Measurements from ENCODE around the gene KDM6B. TPM values are rescaled to one million over a fixed set of nuclear protein-coding genes. Genes with fewer than 3 reads are reported as not detected.

KDM6B gene
- total RNA-seq: 52.9 and 53.7 TPM in 2 replicates
- long read RNA-seq, partial matches to known transcripts: 0 of 1 reads
- long read RNA-seq, other reads (novel, unspliced or antisense): 1 of 1 reads

GRCh38 chr17:7833795-7834541, at the start of gene KDM6B:
TSS of gene KDM6B (plus strand) at chr17:7834217. CDS start at chr17:7845555, 11,338 bp downstream.
- peak; percentile 94 for DNase-seq (ENCODE audit: extremely low spot score, unreplicated experiment)
- Mint-ChIP-seq H3K27me3 (ENCODE audit: unreplicated experiment) (peaks cover 19% of the 10 kb centered on the region), H3K36me3 (ENCODE audit: unreplicated experiment) (no peaks in the 10 kb centered on the region), H3K4me3 (ENCODE audit: unreplicated experiment) (peak within 1 kb of the TSS; percentile 81), H3K27ac (ENCODE audit: unreplicated experiment) (peak within 1 kb of the TSS; percentile 99), H3K4me1 (ENCODE audit: unreplicated experiment) (peaks cover 38% of the 10 kb centered on the region), H3K9me3 (ENCODE audit: unreplicated experiment) (no peaks in the 10 kb centered on the region)
- no peak for TF ChIP-seq CTCF (IDR thresholded peaks at IDR 0.05)

GRCh38 chr17:7786866-7787265, 47.2 kb upstream of the KDM6B start:
- peaks cover 21% of the 10 kb centered on the region for H3K27me3 Mint-ChIP-seq (ENCODE audit: unreplicated experiment)
- no peak overlapping the region for H3K27ac Mint-ChIP-seq (ENCODE audit: unreplicated experiment)
- H3K9me3 Mint-ChIP-seq (ENCODE audit: unreplicated experiment): no peaks in the 10 kb centered on the region

GRCh38 chr17:7789131-7789530, 44.9 kb upstream of the KDM6B start:
- H3K27ac Mint-ChIP-seq (ENCODE audit: unreplicated experiment): no peak overlapping the region
- H3K36me3 Mint-ChIP-seq (ENCODE audit: unreplicated experiment): no peaks in the 10 kb centered on the region
- no peak for TF ChIP-seq CTCF (IDR thresholded peaks at IDR 0.05)
- H3K9me3 Mint-ChIP-seq (ENCODE audit: unreplicated experiment): no peaks in the 10 kb centered on the region
- H3K4me3 Mint-ChIP-seq (ENCODE audit: unreplicated experiment): no peak overlapping the region
- no peak for DNase-seq (ENCODE audit: extremely low spot score, unreplicated experiment)
- H3K27me3 Mint-ChIP-seq (ENCODE audit: unreplicated experiment): peaks cover 22% of the 10 kb centered on the region
- no peaks in the 10 kb centered on the region for H3K4me1 Mint-ChIP-seq (ENCODE audit: unreplicated experiment)

More at GRCh38 chr17:7786866-7787265, 47.2 kb upstream of the KDM6B start:
- H3K36me3 Mint-ChIP-seq (ENCODE audit: unreplicated experiment): no peaks in the 10 kb centered on the region
- no peak for DNase-seq (ENCODE audit: extremely low spot score, unreplicated experiment)
- no peak for TF ChIP-seq CTCF (IDR thresholded peaks at IDR 0.05)
- H3K4me1 Mint-ChIP-seq (ENCODE audit: unreplicated experiment): no peaks in the 10 kb centered on the region
- H3K4me3 Mint-ChIP-seq (ENCODE audit: unreplicated experiment): no peak overlapping the region

GRCh38 chr17:7790150-7790549, 43.9 kb upstream of the KDM6B start:
- no peak for TF ChIP-seq CTCF (IDR thresholded peaks at IDR 0.05)
- Mint-ChIP-seq H3K4me1 (ENCODE audit: unreplicated experiment) (no peaks in the 10 kb centered on the region), H3K9me3 (ENCODE audit: unreplicated experiment) (no peaks in the 10 kb centered on the region), H3K27me3 (ENCODE audit: unreplicated experiment) (peaks cover 23% of the 10 kb centered on the region), H3K4me3 (ENCODE audit: unreplicated experiment) (no peak overlapping the region), H3K27ac (ENCODE audit: unreplicated experiment) (no peak overlapping the region), H3K36me3 (ENCODE audit: unreplicated experiment) (no peaks in the 10 kb centered on the region)
- DNase-seq (ENCODE audit: extremely low spot score, unreplicated experiment): no peak

- no peak for DNase-seq (ENCODE audit: extremely low spot score, unreplicated experiment)
- H3K36me3 Mint-ChIP-seq (ENCODE audit: unreplicated experiment): no peaks in the 10 kb centered on the region
- TF ChIP-seq CTCF (IDR thresholded peaks at IDR 0.05): no peak
- H3K4me3 Mint-ChIP-seq (ENCODE audit: unreplicated experiment): no peak overlapping the region
- H3K9me3 Mint-ChIP-seq (ENCODE audit: unreplicated experiment): no peaks in the 10 kb centered on the region
- no peak overlapping the region for H3K27ac Mint-ChIP-seq (ENCODE audit: unreplicated experiment)
- H3K4me1 Mint-ChIP-seq (ENCODE audit: unreplicated experiment): no peaks in the 10 kb centered on the region
- peaks cover 20% of the 10 kb centered on the region for H3K27me3 Mint-ChIP-seq (ENCODE audit: unreplicated experiment)
Measured at GRCh38 chr17:7792611-7793010, 41.4 kb upstream of the KDM6B start.

Data from osteocyte (in vitro differentiated cells).